HG02571 (cell line): ENCODE measurements around the gene ASB18.
"Not testable (repeated sequence)": the region's sequence is repeated elsewhere in the genome, so short reads cannot be mapped to it uniquely, and the experiment has no call there.

Experiments
- ATAC-seq: cut with Tn5 transposase; IDR thresholded peaks from one replicate; pipeline ENCODE4 v1.9.1; 2021; ENCODE audit warnings: mild to moderate bottlenecking, moderate library complexity; ENCODE audit not compliant: unreplicated experiment

The ASB18 gene

GRCh38 chr2:236264256-236264655 lies at the start of gene ASB18:
Gene ASB18 (minus strand): TSS chr2:236264406. CDS start chr2:236264345, 61 bp downstream.
- ATAC-seq, result no peak

GRCh38 chr2:236311286-236311685 lies 47.1 kb upstream of the ASB18 start:
- ATAC-seq, result no peak

- no peak for ATAC-seq
Measured at GRCh38 chr2:236309669-236310029, 45.4 kb upstream of the ASB18 start.

- ATAC-seq, result no peak
Measured at GRCh38 chr2:236308855-236309668, 44.9 kb upstream of the ASB18 start.

GRCh38 chr2:236307641-236308040 lies 43.4 kb upstream of the ASB18 start:
- no peak for ATAC-seq

GRCh38 chr2:236306825-236307540 lies 42.8 kb upstream of the ASB18 start:
- no peak for ATAC-seq

- no peak for ATAC-seq
Measured at GRCh38 chr2:236305964-236306605, 41.9 kb upstream of the ASB18 start.

- no peak for ATAC-seq
Measured at GRCh38 chr2:236305531-236305930, 41.3 kb upstream of the ASB18 start.

- ATAC-seq, result no peak
Measured at GRCh38 chr2:236303935-236304334, 39.7 kb upstream of the ASB18 start.

GRCh38 chr2:236302555-236302954 lies 38.3 kb upstream of the ASB18 start:
- no peak for ATAC-seq

- no peak for ATAC-seq
Measured at GRCh38 chr2:236298924-236299475, 34.8 kb upstream of the ASB18 start.

- no peak for ATAC-seq
Measured at GRCh38 chr2:236295481-236295880, 31.3 kb upstream of the ASB18 start.

- ATAC-seq, result no peak
Measured at GRCh38 chr2:236294647-236295046, 30.4 kb upstream of the ASB18 start.

- ATAC-seq, result no peak
Measured at GRCh38 chr2:236293241-236293810, 29.1 kb upstream of the ASB18 start.

- no peak for ATAC-seq
Measured at GRCh38 chr2:236291911-236292310, 27.7 kb upstream of the ASB18 start.

GRCh38 chr2:236291476-236291875 lies 27.3 kb upstream of the ASB18 start:
- no peak for ATAC-seq

- ATAC-seq, result no peak
Measured at GRCh38 chr2:236290742-236291425, 26.7 kb upstream of the ASB18 start.

GRCh38 chr2:236289766-236290462 lies 25.7 kb upstream of the ASB18 start:
- no peak for ATAC-seq

GRCh38 chr2:236288373-236288772 lies 24.2 kb upstream of the ASB18 start:
- ATAC-seq, result not testable (repeated sequence)

- ATAC-seq, result no peak
Measured at GRCh38 chr2:236287656-236288055, 23.4 kb upstream of the ASB18 start.
